IPS DF 6.9 (cell line): ENCODE data around the gene TCF20.

ENCODE experiments used
- DNase-seq: peaks from one replicate; pipeline ENCODE4 v3.0.0-alpha.2; 2013; ENCODE audit warnings: low read depth, low spot score
- H3K27ac ChIP-seq: one replicate; pipeline ENCODE4 v1.5.1; 2013; ENCODE audit warnings: low read length, control low read depth
- H3K27me3 ChIP-seq: 2 replicates; pipeline ENCODE4 v1.6.1; 2013; ENCODE audit warnings: mild to moderate bottlenecking, low read length; ENCODE audit not compliant: control insufficient read depth, insufficient read depth
- H3K36me3 ChIP-seq: 2 replicates; pipeline ENCODE4 v1.6.1; 2013; ENCODE audit warnings: low read length; ENCODE audit not compliant: control insufficient read depth, insufficient read depth
- H3K4me1 ChIP-seq: 2 replicates; pipeline ENCODE4 v1.6.1; 2013; ENCODE audit warnings: low read length; ENCODE audit not compliant: control insufficient read depth, insufficient read depth
- H3K4me3 ChIP-seq: 2 replicates; pipeline ENCODE4 v1.5.1; 2013; ENCODE audit warnings: mild to moderate bottlenecking, low read length
- H3K9me3 ChIP-seq: 2 replicates; pipeline ENCODE4 v1.6.1; 2013; ENCODE audit warnings: low read length, inconsistent platforms; ENCODE audit not compliant: control insufficient read depth, insufficient read depth
- WGBS: extraction: QIAGEN DNeasy Blood & Tissue Kit; methylation state at CpG from one replicate; pipeline ENCODE4 v1.1.7; 2013; ENCODE audit warnings: mixed read lengths, missing lambda C conversion rate; ENCODE audit not compliant: insufficient read length, insufficient coverage; 5-methylcytosine and 5-hydroxymethylcytosine counted together

TCF20 gene

DNA sequence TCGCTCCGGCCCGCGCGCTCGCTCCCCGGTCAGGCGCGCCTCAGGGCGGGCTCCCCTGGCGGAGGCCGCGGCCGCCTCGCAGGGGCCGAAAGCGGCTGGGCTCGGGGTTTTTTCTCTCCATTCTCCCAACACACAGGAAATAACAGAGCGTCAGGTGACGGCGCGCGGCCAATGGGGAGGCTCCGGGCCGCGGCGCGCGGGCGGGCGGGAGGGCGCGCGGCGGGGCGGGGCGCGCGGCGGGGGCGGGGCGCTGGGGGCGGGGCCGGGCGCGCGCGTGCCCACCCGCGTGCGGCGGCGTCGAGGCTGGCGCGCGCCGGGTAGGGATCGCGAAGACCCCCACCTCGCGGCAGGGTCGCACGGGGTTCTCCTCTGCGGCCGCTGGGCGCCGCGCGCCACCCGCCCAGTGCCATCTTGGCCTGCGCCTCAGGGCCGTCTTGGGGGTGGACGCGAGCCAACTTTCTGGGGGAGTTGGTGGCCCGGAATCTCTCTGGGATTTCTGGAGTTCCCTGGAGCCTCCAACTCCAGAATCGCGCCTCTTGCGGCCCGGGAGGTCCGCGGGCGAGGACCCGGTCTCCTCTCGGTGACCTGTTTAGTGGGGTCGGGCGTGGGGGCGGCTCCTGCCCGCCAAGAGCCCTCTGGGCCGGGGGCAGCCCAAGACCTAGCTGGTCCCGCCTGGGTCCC is at the start of gene TCF20:
Gene TCF20, minus strand, starts transcription at position 144 of the 681 bp plus-strand sequence. CDS start 55,348 bp downstream, outside the sequence.
- Histone ChIP-seq H3K4me1 (peaks cover 5% of the 10 kb centered on the region; the same call in 1 of the 2 replicates), H3K36me3 (no peaks in the 10 kb centered on the region), H3K27me3 (no peaks in the 10 kb centered on the region), H3K9me3 (no peaks in the 10 kb centered on the region), H3K4me3 (peak within 1 kb of the TSS; percentile 74), H3K27ac (no peak within 1 kb of the TSS)
- WGBS = no CpG with 5 or more reads among the region's 91 CpGs
- DNase-seq = no peak

DNA sequence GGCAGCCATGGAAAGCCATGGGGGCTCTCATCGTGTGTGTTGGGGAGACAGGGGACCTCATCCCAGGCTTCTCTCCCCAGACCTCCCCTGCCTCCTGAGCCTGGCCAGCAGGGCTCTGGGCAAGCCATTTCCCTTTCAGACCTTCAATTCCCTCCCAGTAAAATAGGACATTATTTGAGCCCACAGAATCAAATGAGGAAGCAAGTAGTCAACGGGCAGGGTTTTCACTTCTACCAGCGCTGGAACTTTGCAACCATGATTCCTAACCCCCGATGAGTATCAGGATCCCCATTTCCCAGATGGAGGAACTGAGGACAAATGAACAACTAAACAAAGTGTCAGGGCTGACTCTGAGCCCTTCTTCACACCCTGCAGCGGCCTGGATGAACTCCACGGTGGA is 48.9 kb upstream of the TCF20 start:
- no CpG with 5 or more reads among the region's 6 CpGs for WGBS
- no peaks in the 10 kb centered on the region for H3K36me3 ChIP-seq
- H3K4me1 ChIP-seq = peaks cover 5% of the 10 kb centered on the region
- no peak overlapping the region for H3K4me3 ChIP-seq
- no peak for DNase-seq
- H3K9me3 ChIP-seq = no peaks in the 10 kb centered on the region
- no peaks in the 10 kb centered on the region for H3K27me3 ChIP-seq
- no peak overlapping the region for H3K27ac ChIP-seq

DNA sequence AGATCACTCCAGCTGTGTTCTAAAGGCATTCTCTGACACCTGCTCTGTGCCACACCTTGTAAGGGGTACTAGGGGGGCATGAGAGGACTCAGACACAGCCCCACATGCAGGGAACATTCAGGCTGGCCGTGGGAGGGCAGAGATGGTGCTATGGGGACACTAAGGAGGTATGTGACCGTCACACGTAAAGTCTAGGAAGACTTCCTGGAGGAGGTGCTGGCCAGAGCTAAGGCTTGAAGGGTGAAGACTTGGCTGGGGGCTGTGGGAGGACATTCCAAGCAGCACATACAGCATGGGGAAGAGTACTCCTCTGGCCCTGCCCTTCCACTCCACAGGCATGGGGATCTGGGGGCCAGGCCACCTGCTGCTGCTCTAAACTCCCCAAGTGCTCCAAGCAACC is 48.5 kb upstream of the TCF20 start:
- no peak overlapping the region for H3K27ac ChIP-seq
- H3K27me3 ChIP-seq = no peaks in the 10 kb centered on the region
- WGBS = no CpG with 5 or more reads among the region's 3 CpGs
- peaks cover 7% of the 10 kb centered on the region for H3K4me1 ChIP-seq
- H3K9me3 ChIP-seq = no peaks in the 10 kb centered on the region
- H3K36me3 ChIP-seq = no peaks in the 10 kb centered on the region
- no peak overlapping the region for H3K4me3 ChIP-seq
- no peak for DNase-seq

DNA sequence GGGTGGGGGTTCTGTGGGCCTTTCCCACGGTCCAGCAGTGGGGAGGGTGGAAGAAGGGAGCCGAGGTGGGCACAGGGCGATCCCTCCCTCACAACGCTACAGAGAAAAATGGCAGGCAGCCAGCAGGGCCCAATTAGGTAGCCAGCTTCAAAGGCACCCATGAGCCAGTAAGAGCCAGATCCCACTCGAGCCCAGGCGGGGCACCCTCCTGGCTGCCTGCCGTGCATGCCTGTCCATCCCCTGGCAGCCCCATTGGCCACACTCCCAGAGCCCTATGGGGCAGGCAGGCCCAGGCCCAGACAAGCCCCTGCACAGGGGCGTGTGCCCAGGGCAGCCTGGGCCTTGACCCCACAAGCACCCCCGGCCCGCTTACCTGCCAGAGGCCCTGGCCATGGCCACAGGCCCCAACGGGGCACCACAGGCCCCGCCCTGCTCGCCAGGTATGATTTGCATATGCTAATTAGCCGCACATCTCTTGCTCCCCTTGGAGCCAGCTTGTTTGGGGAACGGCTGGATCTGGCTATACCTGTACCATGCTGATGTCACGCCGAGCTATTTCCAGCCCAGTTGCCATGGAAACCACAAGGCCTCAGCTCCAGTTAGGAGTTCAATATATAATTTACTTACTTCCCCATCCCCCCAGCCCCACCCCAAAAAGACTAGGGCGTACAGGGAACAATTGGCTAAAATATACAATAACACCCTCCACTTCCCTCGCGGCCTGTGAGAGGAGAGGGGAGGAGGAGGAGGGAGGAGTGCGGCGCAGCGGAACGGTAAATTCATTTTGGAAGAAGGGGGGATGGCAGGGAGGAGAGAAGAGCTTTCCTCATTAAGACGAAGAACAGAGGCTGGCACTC is 47.5 kb upstream of the TCF20 start:
- H3K36me3 ChIP-seq = no peaks in the 10 kb centered on the region
- no CpG with 5 or more reads among the region's 25 CpGs for WGBS
- peaks cover 13% of the 10 kb centered on the region for H3K4me1 ChIP-seq
- DNase-seq = no peak
- no peak overlapping the region for H3K4me3 ChIP-seq
- H3K27me3 ChIP-seq = no peaks in the 10 kb centered on the region
- H3K27ac ChIP-seq = no peak overlapping the region
- no peaks in the 10 kb centered on the region for H3K9me3 ChIP-seq

DNA sequence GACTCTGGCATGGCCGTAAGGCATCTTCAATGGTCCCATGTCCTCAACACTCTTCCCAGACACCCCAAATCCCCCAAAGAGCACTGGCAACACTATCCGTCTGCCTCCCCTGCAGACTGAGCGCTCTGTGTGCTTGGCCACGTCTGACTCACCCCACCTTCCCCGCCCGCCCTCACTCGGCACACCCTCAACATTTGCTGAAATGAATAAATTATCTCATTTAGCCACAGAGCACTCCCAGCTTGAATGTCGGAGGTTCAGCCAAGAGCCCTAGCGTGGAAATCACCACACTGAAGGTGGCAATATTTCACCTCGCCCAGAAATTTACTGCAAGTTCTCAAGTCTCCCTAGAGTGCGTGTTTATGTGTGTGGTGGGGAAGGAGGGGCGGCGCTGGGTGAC is 46.6 kb upstream of the TCF20 start:
- peaks cover 12% of the 10 kb centered on the region for H3K4me1 ChIP-seq
- no peaks in the 10 kb centered on the region for H3K9me3 ChIP-seq
- DNase-seq = no peak
- no peaks in the 10 kb centered on the region for H3K36me3 ChIP-seq
- no CpG with 5 or more reads among the region's 13 CpGs for WGBS
- H3K4me3 ChIP-seq = no peak overlapping the region
- no peak overlapping the region for H3K27ac ChIP-seq
- no peaks in the 10 kb centered on the region for H3K27me3 ChIP-seq

DNA sequence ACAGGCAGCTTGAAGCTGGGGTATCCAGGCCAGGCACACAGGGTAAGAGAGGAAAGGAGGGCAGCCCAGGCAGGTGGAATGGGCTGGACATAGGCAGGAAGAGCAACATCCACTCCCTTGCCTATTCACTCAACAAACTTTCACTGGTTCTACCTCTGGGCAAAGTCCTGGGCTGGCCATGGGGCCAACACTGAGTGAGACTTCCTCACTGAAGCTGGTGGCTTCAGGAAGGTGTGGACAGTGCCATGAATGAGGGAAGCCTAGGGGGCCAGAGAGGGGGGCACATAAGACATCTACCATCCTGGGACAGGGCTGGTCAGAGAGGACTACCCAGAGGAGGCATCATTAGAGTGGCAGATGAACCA is 44.9 kb upstream of the TCF20 start:
- DNase-seq = no peak
- H3K27ac ChIP-seq = no peak overlapping the region
- no peaks in the 10 kb centered on the region for H3K9me3 ChIP-seq
- H3K36me3 ChIP-seq = no peaks in the 10 kb centered on the region; the same call in 1 of the 2 replicates
- H3K4me1 ChIP-seq = peaks cover 12% of the 10 kb centered on the region
- no peaks in the 10 kb centered on the region for H3K27me3 ChIP-seq
- no peak overlapping the region for H3K4me3 ChIP-seq

DNA sequence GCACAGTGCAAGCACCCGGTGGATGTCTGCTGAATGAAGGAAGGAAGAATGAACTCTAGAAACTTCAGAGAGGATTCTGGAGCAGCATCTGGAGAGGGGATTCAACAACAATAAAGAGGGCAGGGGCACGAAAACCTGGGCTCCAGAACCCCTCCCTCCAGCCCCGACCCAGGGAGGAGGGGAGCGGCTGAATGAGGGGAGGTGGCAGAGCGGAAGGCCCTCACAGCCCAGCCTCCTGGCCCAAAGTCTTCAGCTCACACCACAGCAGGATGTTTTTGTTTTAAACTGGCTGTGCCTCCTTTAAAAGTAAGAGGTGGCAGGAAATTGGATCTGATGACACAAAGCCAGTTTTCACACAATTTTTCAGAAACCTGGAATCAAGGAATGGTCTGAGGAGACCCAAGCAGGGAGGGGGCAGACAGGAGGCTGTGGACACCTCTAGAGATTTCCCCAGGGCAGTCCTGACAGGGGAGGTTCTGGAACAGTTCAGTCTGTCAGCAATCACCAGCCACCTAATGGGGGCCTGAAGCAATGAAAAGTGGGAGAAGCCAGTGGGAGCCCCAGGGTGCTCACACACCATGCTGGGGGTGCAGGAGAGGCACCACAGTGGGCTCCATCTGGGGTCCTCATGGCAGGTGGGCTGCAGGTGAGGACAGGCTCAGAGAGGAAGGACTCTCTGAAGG is 44.4 kb upstream of the TCF20 start:
- Histone ChIP-seq H3K27ac (no peak overlapping the region), H3K27me3 (no peaks in the 10 kb centered on the region), H3K9me3 (no peaks in the 10 kb centered on the region), H3K36me3 (no peaks in the 10 kb centered on the region; the same call in 1 of the 2 replicates), H3K4me3 (no peak overlapping the region), H3K4me1 (peaks cover 10% of the 10 kb centered on the region)
- DNase-seq = no peak
- no CpG with 5 or more reads among the region's 5 CpGs for WGBS

DNA sequence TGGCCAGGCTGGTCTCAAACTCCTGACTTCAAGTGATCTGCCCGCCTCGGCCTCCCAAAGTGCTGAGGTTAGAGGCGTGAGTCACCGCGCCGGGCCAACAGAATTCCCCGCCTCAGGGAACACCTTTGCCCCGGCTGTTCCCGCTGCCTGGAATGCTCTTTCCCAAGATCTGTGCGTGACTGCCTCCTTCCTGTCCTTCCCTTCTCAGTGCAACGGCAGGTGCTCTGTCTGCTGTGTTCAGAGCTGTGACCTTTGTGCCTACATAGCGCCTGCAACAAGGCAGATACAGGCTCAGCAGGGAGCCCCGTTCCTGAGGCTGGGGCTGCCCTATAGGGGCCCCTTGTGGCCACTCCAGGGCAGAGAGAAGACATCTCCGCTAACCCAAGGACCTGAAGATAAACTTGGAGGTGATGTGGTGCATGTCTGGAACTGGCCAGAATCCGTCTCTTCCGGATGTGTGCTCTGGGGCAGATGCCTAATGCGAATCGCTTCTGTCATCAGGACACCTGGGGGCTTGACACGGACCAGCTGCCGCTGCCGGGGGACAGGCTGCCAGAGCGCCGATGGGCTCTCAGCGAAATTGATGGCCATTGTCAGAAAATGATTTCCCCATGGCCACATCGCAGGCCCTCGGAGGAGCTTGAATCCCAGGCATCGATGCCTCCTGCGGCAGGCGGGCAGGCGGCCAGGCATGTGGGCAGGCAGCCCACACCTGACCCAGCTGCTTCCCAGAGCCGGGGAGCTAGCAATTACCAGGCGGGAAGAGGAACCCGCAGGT is 43.5 kb upstream of the TCF20 start:
- H3K27ac ChIP-seq = no peak overlapping the region
- no peaks in the 10 kb centered on the region for H3K27me3 ChIP-seq
- no peak overlapping the region for H3K4me3 ChIP-seq
- no peaks in the 10 kb centered on the region; the same call in 1 of the 2 replicates for H3K36me3 ChIP-seq
- WGBS = no CpG with 5 or more reads among the region's 33 CpGs
- no peaks in the 10 kb centered on the region for H3K9me3 ChIP-seq
- peak; percentile 63 for DNase-seq
- peaks cover 10% of the 10 kb centered on the region for H3K4me1 ChIP-seq

DNA sequence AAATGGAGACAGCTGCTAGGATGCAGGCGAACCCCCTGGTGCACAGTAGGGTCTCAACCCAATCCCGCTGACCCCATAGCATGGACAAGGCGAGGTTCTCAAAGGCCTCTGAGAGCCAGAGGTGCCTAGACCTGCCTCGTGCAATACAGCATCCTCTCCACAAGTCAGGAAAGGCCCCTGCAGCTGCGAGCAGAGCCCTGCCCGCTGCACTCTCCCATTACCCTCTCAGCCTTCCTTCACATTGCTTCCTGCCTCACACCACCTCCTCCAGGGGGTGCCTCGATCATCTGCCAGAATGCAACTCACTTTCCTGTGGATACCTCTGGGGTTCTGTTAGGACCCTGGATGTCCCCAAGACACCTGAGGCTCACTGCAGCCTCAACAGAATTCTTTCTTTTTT is 42.8 kb upstream of the TCF20 start:
- WGBS = no CpG with 5 or more reads among the region's 7 CpGs
- no peaks in the 10 kb centered on the region for H3K27me3 ChIP-seq

More for the DNA sequence above, 42.8 kb upstream of the TCF20 start:
- no peak for DNase-seq
- no peak overlapping the region for H3K27ac ChIP-seq
- H3K9me3 ChIP-seq = no peaks in the 10 kb centered on the region
- no peaks in the 10 kb centered on the region; the same call in 1 of the 2 replicates for H3K36me3 ChIP-seq
- peaks cover 10% of the 10 kb centered on the region for H3K4me1 ChIP-seq
- H3K4me3 ChIP-seq = no peak overlapping the region
